K562 (cell line): ENCODE data around the gene AGO3. TPM values are rescaled to one million over a fixed set of nuclear protein-coding genes. Genes with fewer than 3 reads are reported as not detected.
A peak's percentile ranks its signal among the peaks of the same experiment; 100 is the strongest.

Source experiments
- ATAC-seq: fragments of 200-7000 bp; cut with Tn5 transposase; 3 replicates; pipeline ENCODE4 v1.9.1; 2020; ENCODE audit warnings: moderate library complexity
- BruUV-seq: library from RNA; stranded (reverse); fragments of 400-500 nt; replicated peaks from 2 replicates; lab custom pipeline; 2021; lab: Mats Ljungman, UMichigan
- CTCF ChIA-PET: fragments of 300-600 bp; formaldehyde crosslinking; extraction: SDS; loops from one replicate; lab custom pipeline; 2021; ENCODE audit warnings: low intra/inter-chr PET ratio; lab: Yijun Ruan, JAX
- POLR2A ChIA-PET: fragments of 300-600, 350-650 bp; sonication (Branson Sonifier 250); formaldehyde crosslinking; extraction: SDS; loops from one replicate; lab custom pipeline; 2021; ENCODE audit warnings: antibody characterized with exemption, inconsistent platforms; lab: Yijun Ruan, JAX
- DNase-seq, 4 experiments: peaks; one replicate each; pipeline versions ENCODE4 v3.0.0 to v3.0.0-alpha.2; 2011 to 2018; ENCODE audit warnings: low spot score in 3 of 4, mixed read lengths in 3 of 4; ENCODE audit errors: extremely low read depth in 1 of 4
- FAIRE-seq: peaks from 2 replicates; lab custom pipeline; 2011; peaks lifted over from hg19 to GRCh38; lab: Jason Lieb, UNC
- H2AFZ ChIP-seq: 2 replicates; pipeline ENCODE4 v1.6.0; 2011; ENCODE audit warnings: low read depth, low read length, control low read depth, inconsistent platforms
- H3K27ac ChIP-seq: fragments of 200-600 bp; 3 replicates; pipeline ENCODE4 v1.8.0; 2011; ENCODE audit warnings: low read depth, mild to moderate bottlenecking, control low read depth, inconsistent platforms, low read length, moderate library complexity, mixed read lengths; ENCODE audit errors: extremely low read depth
- H3K27me3 ChIP-seq, 2 experiments: fragments of 300-600 bp in 1 of 2; 2 replicates in 1 of 2; 3 replicates in 1 of 2; pipeline versions ENCODE4 v1.6.0 to v1.8.0; 2011; ENCODE audit warnings: inconsistent platforms in 2 of 2, low read length in 2 of 2, mild to moderate bottlenecking in 1 of 2, mixed read lengths in 1 of 2, moderate library complexity in 1 of 2; ENCODE audit not compliant: control insufficient read depth in 2 of 2, insufficient read depth in 2 of 2
- H3K36me3 ChIP-seq: fragments of 300-600 bp; 3 replicates; pipeline ENCODE4 v1.8.0; 2011; ENCODE audit warnings: mild to moderate bottlenecking, low read length, inconsistent platforms; ENCODE audit not compliant: control insufficient read depth, insufficient read depth
- H3K4me1 ChIP-seq, 2 experiments: fragments of 200-600 bp in 1 of 2; replicated peaks in 1 of 2; 2 replicates in 1 of 2; 3 replicates in 1 of 2; pipeline versions ENCODE4 v1.5.1 to v1.8.0; 2011; ENCODE audit warnings: inconsistent platforms in 2 of 2, low read length in 2 of 2, mild to moderate bottlenecking in 1 of 2, mixed read lengths in 1 of 2, moderate library complexity in 1 of 2; ENCODE audit not compliant: control insufficient read depth in 2 of 2, insufficient read depth in 2 of 2
- H3K4me2 ChIP-seq: 2 replicates; pipeline ENCODE4 v1.6.1; 2011; ENCODE audit warnings: low read length, control low read depth, inconsistent platforms, mixed read lengths; ENCODE audit not compliant: insufficient read depth
- H3K4me3 ChIP-seq: fragments of 200-600 bp; sonication (generic), shearing (Covaris generic); 2 replicates; pipeline ENCODE4 v1.5.1; 2016; ENCODE audit warnings: control low read depth, inconsistent platforms
- H3K79me2 ChIP-seq: fragments of 200-600 bp; 3 replicates; pipeline ENCODE4 v1.8.0; 2011; ENCODE audit warnings: low read length, inconsistent platforms; ENCODE audit not compliant: control insufficient read depth, insufficient read depth
- H3K9ac ChIP-seq, 2 experiments: 2 replicates each; pipeline versions ENCODE4 v1.6.0 to v1.6.1; 2011; ENCODE audit warnings: low read depth in 2 of 2, low read length in 2 of 2, control low read depth in 1 of 2, inconsistent platforms in 1 of 2, mild to moderate bottlenecking in 1 of 2, mixed read lengths in 1 of 2; ENCODE audit not compliant: insufficient read depth in 1 of 2
- H3K9me1 ChIP-seq: one replicate; pipeline ENCODE4 v1.6.0; 2011; ENCODE audit warnings: inconsistent platforms, mild to moderate bottlenecking, low read length, moderate library complexity; ENCODE audit not compliant: control insufficient read depth, insufficient read depth
- H3K9me3 ChIP-seq: replicated peaks from 2 replicates; pipeline ENCODE4 v1.5.1; 2011; ENCODE audit warnings: low read depth, low read length, inconsistent platforms; ENCODE audit not compliant: control insufficient read depth, insufficient read depth
- H4K20me1 ChIP-seq: replicated peaks from 2 replicates; pipeline ENCODE4 v1.6.1; 2011; ENCODE audit warnings: low read length, inconsistent platforms, mixed read lengths; ENCODE audit not compliant: control insufficient read depth, insufficient read depth
- POLR2G ChIP-seq: fragments of 200-400 bp; formaldehyde crosslinking; IDR thresholded peaks from 2 replicates; pipeline ENCODE4 v1.6.1; 2017; ENCODE audit warnings: low read depth, mild to moderate bottlenecking, antibody characterized with exemption, low read length, moderate library complexity
- RAD21 ChIP-seq, 2 experiments: fragments of 250-450 bp in 1 of 2; fragments of 450-650 bp in 1 of 2; sonication (Bioruptor Pico) in 1 of 2; formaldehyde crosslinking in 1 of 2; IDR thresholded peaks in 1 of 2; conservative IDR thresholded peaks in 1 of 2; 2 replicates each; pipeline versions ENCODE4 v1.4.0 to v1.8.0; 2020 to 2022; ENCODE audit warnings: mild to moderate bottlenecking in 2 of 2, moderate library complexity in 1 of 2
- SIN3A ChIP-seq, 2 experiments: fragments of 150-350 bp in 1 of 2; IDR thresholded peaks; 2 replicates each; pipeline ENCODE4 v1.6.1; 2011 to 2016; ENCODE audit warnings: borderline replicate concordance in 2 of 2, low read depth in 2 of 2, low read length in 2 of 2, mild to moderate bottlenecking in 2 of 2, moderate library complexity in 2 of 2; ENCODE audit not compliant: control insufficient read depth in 1 of 2
- SMARCA4 ChIP-seq: fragments of 450-650 bp; IDR thresholded peaks from 2 replicates; pipeline ENCODE4 v1.6.1; 2016
- SMC3 ChIP-seq: conservative IDR thresholded peaks from 2 replicates; pipeline ENCODE4 v1.6.1; 2011; ENCODE audit warnings: low read depth, low read length, improper control_type of control experiment; ENCODE audit not compliant: insufficient read depth
- WGBS: fragments of 100-300 bp; shearing (Covaris generic); methylation state at CpG from one replicate; pipeline ENCODE4 v1.1.6; 2016; ENCODE audit warnings: low coverage, mixed read lengths; ENCODE audit not compliant: insufficient coverage; ENCODE audit errors: missing lambda C conversion rate; 5-methylcytosine and 5-hydroxymethylcytosine counted together
- in situ Hi-C: fragments of 300-500 bp; cut with MboI; formaldehyde crosslinking; loops from 4 replicates; pipeline ENCODE4 v1.15.0; 2018; ENCODE audit warnings: inconsistent platforms, mixed read lengths
- intact Hi-C: fragments of 100-400 bp; cut with micrococcal nuclease; formaldehyde crosslinking; loops from 2 replicates; pipeline ENCODE4 v1.14.2; 2022
- polyA plus RNA-seq, 8 experiments: library from polyadenylated mRNA; depleted of rRNA in 4 of 8; stranded (reverse) in 5 of 8; unstranded in 3 of 8; fragments of >200 nt; fragmentation: Nextera tagmentation in 2 of 8; fragmentation: Illumina TruSeq in 1 of 8; extraction: Ambion mirVana in 2 of 8; extraction: Trizol in 1 of 8; gene quantifications; 2 replicates each; pipeline versions ENCODE4 v1.2.1 to v1.2.3, GENCODE V29; 2011 to 2014; ENCODE audit warnings: inconsistent platforms in 1 of 8, missing spikeins in 1 of 8
- total RNA-seq, 7 experiments: library from RNA; depleted of rRNA in 6 of 7; stranded (reverse); fragments of >200 nt in 6 of 7; fragmentation: Illumina TruSeq in 2 of 7; extraction: Trizol in 2 of 7; gene quantifications; 2 replicates each; pipeline versions ENCODE4 v1.2.1 to v1.2.3, GENCODE V29; 2011 to 2021; ENCODE audit warnings: low replicate concordance in 1 of 7
- TF ChIP-seq, protein P1 (sequence below): fragments of 250-450 bp; sonication (Bioruptor Pico); IDR thresholded peaks from 2 replicates; pipeline ENCODE4 v1.5.0; 2021; ENCODE audit warnings: mild to moderate bottlenecking, moderate library complexity
- TF ChIP-seq, protein P2 (sequence below): fragments of 150-350 bp; IDR thresholded peaks from 2 replicates; pipeline ENCODE4 v1.6.1; 2014; ENCODE audit warnings: low read depth, mild to moderate bottlenecking, low read length, borderline replicate concordance
- TF ChIP-seq, protein P3 (sequence below), 2 experiments: fragments of 450-650 bp; conservative IDR thresholded peaks; 2 replicates each; pipeline ENCODE4 v1.6.1; 2017; ENCODE audit warnings: mild to moderate bottlenecking in 2 of 2, moderate library complexity in 2 of 2

Gene AGO3
- total and polyA plus RNA-seq, 9 of the 15 experiments (the other 6 are each of a cell fraction or from before 2014, with no cell fraction given), result 4.5 to 41.5 (median 22.7) TPM

DNA sequence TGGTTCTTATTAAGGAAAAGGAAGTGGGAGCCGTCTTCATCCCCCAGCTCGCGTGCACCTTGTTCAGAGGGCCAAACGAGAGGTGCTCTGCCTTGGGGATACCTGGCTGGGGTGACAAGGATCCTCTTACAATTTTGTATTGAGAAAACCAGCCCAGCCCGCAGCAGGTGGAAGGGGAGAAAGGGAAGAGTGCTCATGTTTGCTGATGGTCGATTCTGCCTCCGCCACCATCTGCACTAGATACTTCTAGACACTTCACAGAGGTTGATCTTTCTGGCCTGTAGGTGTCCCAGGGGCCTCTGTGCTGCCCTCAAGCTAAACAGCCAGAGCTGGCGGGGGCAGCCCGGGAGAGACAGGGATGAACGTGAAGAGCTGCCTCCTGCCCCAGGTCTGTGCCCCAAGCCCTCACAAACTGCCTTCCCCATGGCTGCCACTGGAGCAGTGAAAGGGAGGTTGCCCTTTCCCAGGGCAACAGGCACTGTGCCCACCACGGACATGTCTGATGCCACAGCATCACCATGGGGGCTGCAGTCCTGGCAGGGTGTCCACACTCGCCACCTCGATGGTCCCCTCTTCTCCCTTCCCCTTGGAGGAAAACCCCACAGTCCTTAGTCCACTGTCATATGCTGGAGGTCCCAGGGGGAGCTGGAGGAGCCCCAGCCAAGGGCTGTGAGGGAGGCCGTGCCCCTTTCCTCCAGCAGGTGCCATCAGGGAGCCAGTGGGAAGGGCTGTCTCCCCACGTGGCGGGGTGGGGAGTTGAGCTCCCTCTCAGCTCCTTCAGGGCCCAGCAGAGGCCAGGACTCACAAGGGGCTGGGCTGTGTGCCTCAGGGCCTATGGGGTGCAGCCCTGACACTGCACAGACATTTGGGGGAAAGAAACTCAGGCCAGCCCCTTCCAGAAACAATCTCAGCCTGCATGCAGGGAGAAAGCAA is 165.9 kb downstream of the AGO3 start:
- Histone ChIP-seq H3K9me3 (no peaks in the 10 kb centered on the region), H3K4me1 (peaks cover 0 to 36% of the 10 kb centered on the region in 2 experiments; a peak in 3 of 5 replicates), H3K4me2 (no peak overlapping the region), H3K9ac (peak overlapping the region in 1 of 2 experiments; percentile 46; a peak in 1 of 4 replicates), H3K27ac (no peak overlapping the region), H4K20me1 (no peaks in the 10 kb centered on the region), H3K9me1 (peaks cover 5% of the 10 kb centered on the region), H3K79me2 (no peaks in the 10 kb centered on the region), H3K4me3 (no peak overlapping the region), H3K36me3 (peaks cover 44% of the 10 kb centered on the region; the same call in 2 of the 3 replicates), H3K27me3 (no peaks in the 10 kb centered on the region), H2AFZ (no peak overlapping the region)
- ChIA-PET CTCF (interaction anchor here (2.0 kb wide), 1 partner anchor 91 kb away, joined by 5 read pairs; no protein-coding TSS in a partner anchor), POLR2A (interaction anchor here (0.6 to 1.6 kb wide), 10 partner anchors 8 to 421 kb away, joined by 3 to 5 read pairs (median 3); no protein-coding TSS in a partner anchor)
- ATAC-seq (peak; percentile 41), DNase-seq (peak; percentile 38 to 59 (median 42)), FAIRE-seq (no peak)
- intact Hi-C loops (no loop called here), in situ Hi-C loops (no loop called here)
- BruUV-seq, result no TSS peak
- 70% methylated on average over 15 of the region's 16 CpGs for whole genome bisulfite sequencing
- TF ChIP-seq, protein P1, sequence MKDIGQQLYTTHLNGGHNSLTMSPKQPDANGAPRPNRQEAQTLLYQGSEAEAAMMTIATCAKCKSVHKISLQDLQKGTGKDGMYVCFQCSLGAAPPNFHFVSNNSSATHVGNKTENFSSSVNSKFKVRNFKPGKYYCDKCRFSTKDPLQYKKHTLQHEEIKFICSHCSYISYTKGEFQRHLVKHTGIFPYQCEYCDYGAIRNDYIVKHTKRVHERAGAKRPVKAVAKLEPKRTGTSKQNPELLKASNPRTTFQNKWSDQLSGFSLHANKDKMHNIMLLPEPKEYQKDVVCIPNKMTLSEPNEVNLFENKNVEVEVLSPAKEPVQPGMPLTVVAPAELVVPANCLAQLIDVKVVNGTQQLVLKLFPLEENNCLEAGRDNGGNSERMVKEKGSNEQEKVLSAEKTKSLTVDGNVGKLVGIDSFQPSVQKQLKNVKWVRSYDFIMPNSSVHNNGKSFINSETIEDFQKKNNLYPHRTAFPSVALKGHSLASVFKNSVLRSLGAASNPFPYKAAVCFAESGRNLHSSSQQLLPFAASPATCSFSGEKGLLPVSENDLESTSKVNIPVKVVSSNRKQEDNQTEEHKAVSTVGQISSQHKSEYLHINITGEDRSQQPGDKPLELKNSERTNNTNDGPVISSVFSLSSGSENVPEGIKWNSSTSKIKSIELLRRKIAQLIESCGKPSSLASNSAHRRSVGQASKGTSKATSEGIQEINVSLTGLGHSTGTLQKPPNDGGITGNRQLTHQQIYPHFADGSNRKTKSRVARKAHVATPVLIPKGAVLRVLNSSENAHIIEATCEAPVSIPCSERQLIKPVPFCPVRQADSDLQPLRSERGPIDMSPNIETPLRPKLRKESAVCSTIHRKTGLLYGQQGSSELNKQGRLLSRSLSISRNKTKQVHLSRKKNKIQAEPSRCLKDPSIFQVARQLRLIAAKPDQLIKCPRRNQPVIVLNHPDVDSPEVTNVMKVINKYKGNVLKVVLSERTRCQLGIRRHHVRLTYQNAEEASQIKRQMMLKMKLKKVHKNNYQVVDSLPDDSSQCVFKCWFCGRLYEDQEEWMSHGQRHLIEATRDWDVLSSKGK (CRISPR knock-in tag), result no peak
- TF ChIP-seq SMARCA4 (no peak), SIN3A (IDR thresholded peaks at IDR 0.05; ENCODE audit: borderline replicate concordance in 2 of 2, control insufficient read depth in 1 of 2, low read depth in 2 of 2, low read length in 2 of 2) (0 out of 4 replicates have a peak, but pooled peaks of 1 of the 2 experiments have one; percentile 33), POLR2G (peak; percentile 45), RAD21 (CRISPR knock-in tag; conservative IDR thresholded peaks at IDR 0.05 in 1 of 2, IDR thresholded peaks at IDR 0.05 in 1 of 2) (peak in 1 of 2 experiments; percentile 30; a peak in 1 of 4 replicates), SMC3 (0 out of 2 replicates have a peak, but pooled peaks have one; percentile 27)
- TF ChIP-seq, protein P2, sequence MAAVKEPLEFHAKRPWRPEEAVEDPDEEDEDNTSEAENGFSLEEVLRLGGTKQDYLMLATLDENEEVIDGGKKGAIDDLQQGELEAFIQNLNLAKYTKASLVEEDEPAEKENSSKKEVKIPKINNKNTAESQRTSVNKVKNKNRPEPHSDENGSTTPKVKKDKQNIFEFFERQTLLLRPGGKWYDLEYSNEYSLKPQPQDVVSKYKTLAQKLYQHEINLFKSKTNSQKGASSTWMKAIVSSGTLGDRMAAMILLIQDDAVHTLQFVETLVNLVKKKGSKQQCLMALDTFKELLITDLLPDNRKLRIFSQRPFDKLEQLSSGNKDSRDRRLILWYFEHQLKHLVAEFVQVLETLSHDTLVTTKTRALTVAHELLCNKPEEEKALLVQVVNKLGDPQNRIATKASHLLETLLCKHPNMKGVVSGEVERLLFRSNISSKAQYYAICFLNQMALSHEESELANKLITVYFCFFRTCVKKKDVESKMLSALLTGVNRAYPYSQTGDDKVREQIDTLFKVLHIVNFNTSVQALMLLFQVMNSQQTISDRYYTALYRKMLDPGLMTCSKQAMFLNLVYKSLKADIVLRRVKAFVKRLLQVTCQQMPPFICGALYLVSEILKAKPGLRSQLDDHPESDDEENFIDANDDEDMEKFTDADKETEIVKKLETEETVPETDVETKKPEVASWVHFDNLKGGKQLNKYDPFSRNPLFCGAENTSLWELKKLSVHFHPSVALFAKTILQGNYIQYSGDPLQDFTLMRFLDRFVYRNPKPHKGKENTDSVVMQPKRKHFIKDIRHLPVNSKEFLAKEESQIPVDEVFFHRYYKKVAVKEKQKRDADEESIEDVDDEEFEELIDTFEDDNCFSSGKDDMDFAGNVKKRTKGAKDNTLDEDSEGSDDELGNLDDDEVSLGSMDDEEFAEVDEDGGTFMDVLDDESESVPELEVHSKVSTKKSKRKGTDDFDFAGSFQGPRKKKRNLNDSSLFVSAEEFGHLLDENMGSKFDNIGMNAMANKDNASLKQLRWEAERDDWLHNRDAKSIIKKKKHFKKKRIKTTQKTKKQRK, result no peak
- TF ChIP-seq, protein P3, sequence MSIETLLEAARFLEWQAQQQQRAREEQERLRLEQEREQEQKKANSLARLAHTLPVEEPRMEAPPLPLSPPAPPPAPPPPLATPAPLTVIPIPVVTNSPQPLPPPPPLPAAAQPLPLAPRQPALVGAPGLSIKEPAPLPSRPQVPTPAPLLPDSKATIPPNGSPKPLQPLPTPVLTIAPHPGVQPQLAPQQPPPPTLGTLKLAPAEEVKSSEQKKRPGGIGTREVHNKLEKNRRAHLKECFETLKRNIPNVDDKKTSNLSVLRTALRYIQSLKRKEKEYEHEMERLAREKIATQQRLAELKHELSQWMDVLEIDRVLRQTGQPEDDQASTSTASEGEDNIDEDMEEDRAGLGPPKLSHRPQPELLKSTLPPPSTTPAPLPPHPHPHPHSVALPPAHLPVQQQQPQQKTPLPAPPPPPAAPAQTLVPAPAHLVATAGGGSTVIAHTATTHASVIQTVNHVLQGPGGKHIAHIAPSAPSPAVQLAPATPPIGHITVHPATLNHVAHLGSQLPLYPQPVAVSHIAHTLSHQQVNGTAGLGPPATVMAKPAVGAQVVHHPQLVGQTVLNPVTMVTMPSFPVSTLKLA (conservative IDR thresholded peaks at IDR 0.05), result 0 out of 4 replicates have a peak, but pooled peaks of 1 of the 2 experiments have one; percentile 34
